ENCODE results near the gene GARIN5B.
A peak's percentile ranks its signal among the peaks of the same experiment; 100 is the strongest.

Gene GARIN5B

DNA sequence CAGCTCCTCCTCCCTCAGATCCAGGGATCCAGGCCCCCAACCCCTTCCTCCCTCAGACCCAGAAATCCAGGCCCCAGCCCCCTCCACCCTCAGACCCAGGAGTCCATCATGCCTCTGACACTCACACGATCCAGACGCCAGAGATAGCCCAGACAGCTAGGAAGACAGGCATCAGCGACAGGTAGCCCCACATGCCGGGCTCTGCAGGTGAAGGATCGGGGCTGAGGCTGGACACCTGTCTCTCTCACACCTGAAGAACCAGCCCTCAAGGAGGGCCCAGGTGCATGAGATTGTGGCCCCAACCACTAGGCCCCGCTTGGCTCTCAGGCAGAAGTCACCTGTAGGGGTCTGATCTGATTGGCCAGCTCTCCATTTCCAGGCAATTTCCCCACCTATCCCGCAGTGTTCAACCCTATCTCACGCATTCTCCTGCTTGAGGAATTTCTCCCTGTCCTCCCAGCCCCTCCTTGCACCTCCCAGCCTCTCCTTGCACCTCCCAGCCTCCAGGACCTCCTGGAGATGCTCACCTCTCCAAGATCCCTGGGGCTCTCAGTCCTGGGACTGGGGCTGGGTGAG lies 42.1 kb downstream of the GARIN5B start:
- H3K4me1 ChIP-seq (ENCODE audit: insufficient read depth, poor library complexity, severe bottlenecking): no peaks in the 10 kb centered on the region
- DNase-seq (ENCODE audit: low spot score): no peak

DNA sequence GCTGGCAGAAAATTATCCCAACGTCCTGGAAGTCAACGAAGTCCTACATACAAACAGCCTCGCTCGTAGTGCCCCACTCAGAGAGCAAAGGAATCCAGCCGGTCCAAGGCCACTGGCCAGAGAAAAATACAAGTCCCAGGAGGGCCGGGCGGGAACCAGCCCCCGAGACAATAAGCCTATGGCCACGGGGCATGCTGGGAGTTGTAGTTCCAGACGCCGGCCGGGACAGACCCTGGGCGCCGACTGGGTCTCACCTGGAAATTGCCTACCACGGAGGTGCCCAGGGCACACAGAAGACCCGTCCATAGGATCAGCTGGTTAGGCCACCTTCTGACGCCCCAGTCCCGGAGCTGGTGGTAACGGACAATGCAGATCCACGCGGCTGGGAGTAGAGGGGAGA lies 43.3 kb downstream of the GARIN5B start:
- H3K36me3 ChIP-seq (ENCODE audit: low read depth): no peaks in the 10 kb centered on the region
- H3K9me3 ChIP-seq (ENCODE audit: severe bottlenecking): no peaks in the 10 kb centered on the region
- ATAC-seq (ENCODE audit: low read depth) (peak; percentile 81), DNase-seq (ENCODE audit: low spot score) (no peak)
- no peaks in the 10 kb centered on the region for H3K4me1 ChIP-seq (ENCODE audit: insufficient read depth, poor library complexity, severe bottlenecking)
- H3K27ac ChIP-seq (ENCODE audit: poor library complexity, severe bottlenecking): no peak overlapping the region
- TF ChIP-seq, protein P1, sequence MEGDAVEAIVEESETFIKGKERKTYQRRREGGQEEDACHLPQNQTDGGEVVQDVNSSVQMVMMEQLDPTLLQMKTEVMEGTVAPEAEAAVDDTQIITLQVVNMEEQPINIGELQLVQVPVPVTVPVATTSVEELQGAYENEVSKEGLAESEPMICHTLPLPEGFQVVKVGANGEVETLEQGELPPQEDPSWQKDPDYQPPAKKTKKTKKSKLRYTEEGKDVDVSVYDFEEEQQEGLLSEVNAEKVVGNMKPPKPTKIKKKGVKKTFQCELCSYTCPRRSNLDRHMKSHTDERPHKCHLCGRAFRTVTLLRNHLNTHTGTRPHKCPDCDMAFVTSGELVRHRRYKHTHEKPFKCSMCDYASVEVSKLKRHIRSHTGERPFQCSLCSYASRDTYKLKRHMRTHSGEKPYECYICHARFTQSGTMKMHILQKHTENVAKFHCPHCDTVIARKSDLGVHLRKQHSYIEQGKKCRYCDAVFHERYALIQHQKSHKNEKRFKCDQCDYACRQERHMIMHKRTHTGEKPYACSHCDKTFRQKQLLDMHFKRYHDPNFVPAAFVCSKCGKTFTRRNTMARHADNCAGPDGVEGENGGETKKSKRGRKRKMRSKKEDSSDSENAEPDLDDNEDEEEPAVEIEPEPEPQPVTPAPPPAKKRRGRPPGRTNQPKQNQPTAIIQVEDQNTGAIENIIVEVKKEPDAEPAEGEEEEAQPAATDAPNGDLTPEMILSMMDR (IDR thresholded peaks at IDR 0.05; ENCODE audit: poor library complexity, severe bottlenecking): no peak
- H3K4me3 ChIP-seq (ENCODE audit: severe bottlenecking): no peak overlapping the region
- no peaks in the 10 kb centered on the region for H3K27me3 ChIP-seq (ENCODE audit: insufficient read depth, poor library complexity, severe bottlenecking)

More for the DNA sequence above, 42.1 kb downstream of the GARIN5B start:
- Histone ChIP-seq H3K9me3 (ENCODE audit: severe bottlenecking) (no peaks in the 10 kb centered on the region), H3K27me3 (ENCODE audit: insufficient read depth, poor library complexity, severe bottlenecking) (no peaks in the 10 kb centered on the region), H3K4me3 (ENCODE audit: severe bottlenecking) (no peak overlapping the region), H3K27ac (ENCODE audit: poor library complexity, severe bottlenecking) (no peak overlapping the region), H3K36me3 (ENCODE audit: low read depth) (no peaks in the 10 kb centered on the region)
- TF ChIP-seq, protein P1 (IDR thresholded peaks at IDR 0.05; ENCODE audit: poor library complexity, severe bottlenecking): no peak
- no peak for ATAC-seq (ENCODE audit: low read depth)

DNA sequence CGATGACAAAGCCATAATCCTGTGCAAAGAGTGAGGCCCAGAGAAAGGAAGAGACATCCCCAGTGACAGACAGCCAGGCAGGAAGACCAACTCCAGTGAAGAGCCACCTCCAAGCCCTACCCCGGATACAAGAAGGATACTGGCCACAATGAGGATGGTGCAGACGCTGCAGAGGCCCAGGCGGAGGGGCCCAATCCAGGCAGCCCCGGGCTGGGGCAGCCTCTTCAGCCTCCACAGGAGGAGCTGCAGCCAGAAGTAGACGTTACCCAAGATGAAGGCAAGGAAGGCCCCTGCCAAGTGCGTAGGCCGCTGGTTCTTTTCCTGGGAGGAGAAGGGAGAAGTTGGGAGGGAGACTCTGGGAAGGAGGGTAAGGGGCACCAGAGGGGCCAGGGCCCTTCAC lies 46.4 kb downstream of the GARIN5B start:
- ATAC-seq (ENCODE audit: low read depth): no peak

DNA sequence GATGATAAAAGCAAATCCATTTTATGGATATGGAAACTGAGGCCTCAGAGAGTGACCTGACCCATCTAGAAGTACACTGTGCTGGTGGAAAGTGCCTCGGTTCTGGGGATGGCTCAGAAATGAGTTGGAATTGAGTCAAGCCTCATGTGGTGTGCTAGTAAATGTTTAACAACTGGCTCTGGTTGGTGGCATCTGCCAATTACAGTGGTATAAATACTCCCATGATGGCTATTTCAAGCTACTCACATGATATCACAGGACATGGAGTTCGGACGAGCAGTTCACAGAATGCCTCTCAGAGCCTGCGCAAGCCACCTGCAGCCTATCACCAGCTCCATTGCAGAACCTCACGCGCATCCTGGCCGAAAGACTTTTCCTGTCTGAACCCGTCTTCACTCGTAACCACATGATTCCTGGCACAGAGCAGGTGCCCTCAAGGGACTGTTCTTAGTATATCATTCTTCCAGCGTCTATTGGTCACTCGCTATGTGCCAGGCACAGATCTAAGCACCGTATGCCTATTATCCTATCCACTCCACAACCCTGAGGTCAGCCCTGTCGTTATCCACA lies 47.0 kb downstream of the GARIN5B start:
- Histone ChIP-seq H3K4me3 (ENCODE audit: severe bottlenecking) (no peak overlapping the region), H3K36me3 (ENCODE audit: low read depth) (no peaks in the 10 kb centered on the region), H3K4me1 (ENCODE audit: insufficient read depth, poor library complexity, severe bottlenecking) (no peaks in the 10 kb centered on the region), H3K9me3 (ENCODE audit: severe bottlenecking) (no peaks in the 10 kb centered on the region), H3K27ac (ENCODE audit: poor library complexity, severe bottlenecking) (no peak overlapping the region), H3K27me3 (ENCODE audit: insufficient read depth, poor library complexity, severe bottlenecking) (no peaks in the 10 kb centered on the region)
- no peak; the same call in 2 of the 3 replicates for ATAC-seq (ENCODE audit: low read depth)
- no peak for DNase-seq (ENCODE audit: low spot score)
- TF ChIP-seq, protein P1 (IDR thresholded peaks at IDR 0.05; ENCODE audit: poor library complexity, severe bottlenecking): no peak

More for the DNA sequence above, 46.4 kb downstream of the GARIN5B start:
- no peak overlapping the region for H3K27ac ChIP-seq (ENCODE audit: poor library complexity, severe bottlenecking)
- H3K9me3 ChIP-seq (ENCODE audit: severe bottlenecking): no peaks in the 10 kb centered on the region
- H3K4me1 ChIP-seq (ENCODE audit: insufficient read depth, poor library complexity, severe bottlenecking): no peaks in the 10 kb centered on the region
- H3K27me3 ChIP-seq (ENCODE audit: insufficient read depth, poor library complexity, severe bottlenecking): no peaks in the 10 kb centered on the region
- TF ChIP-seq, protein P1 (IDR thresholded peaks at IDR 0.05; ENCODE audit: poor library complexity, severe bottlenecking): no peak
- no peak for DNase-seq (ENCODE audit: low spot score)
- H3K36me3 ChIP-seq (ENCODE audit: low read depth): no peaks in the 10 kb centered on the region
- no peak overlapping the region for H3K4me3 ChIP-seq (ENCODE audit: severe bottlenecking)

DNA sequence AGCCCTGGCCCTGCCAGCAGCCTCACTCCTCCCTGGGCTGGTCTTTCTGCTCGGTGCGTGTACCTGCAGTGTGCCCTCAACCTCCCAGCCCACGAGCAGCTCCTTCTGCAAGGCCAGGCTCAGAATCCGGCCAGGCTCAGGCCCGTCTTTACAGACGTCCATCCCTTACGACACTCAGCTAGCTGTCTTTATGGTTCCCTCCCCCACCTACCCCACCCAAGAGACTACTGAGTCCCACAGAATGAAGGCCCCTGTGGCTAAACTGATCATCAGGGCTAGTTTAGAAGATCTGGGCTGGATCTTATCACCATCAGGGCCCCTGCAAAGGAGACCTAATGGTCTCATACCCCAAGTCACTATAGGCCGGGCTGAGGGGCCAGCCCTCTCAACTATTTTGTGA lies 48.7 kb downstream of the GARIN5B start:
- H3K27me3 ChIP-seq (ENCODE audit: insufficient read depth, poor library complexity, severe bottlenecking): no peaks in the 10 kb centered on the region
- no peak for ATAC-seq (ENCODE audit: low read depth)
- no peaks in the 10 kb centered on the region for H3K36me3 ChIP-seq (ENCODE audit: low read depth)
- no peak overlapping the region for H3K4me3 ChIP-seq (ENCODE audit: severe bottlenecking)
- DNase-seq (ENCODE audit: low spot score): no peak
- no peaks in the 10 kb centered on the region for H3K9me3 ChIP-seq (ENCODE audit: severe bottlenecking)
- TF ChIP-seq, protein P1 (IDR thresholded peaks at IDR 0.05; ENCODE audit: poor library complexity, severe bottlenecking): no peak
- no peaks in the 10 kb centered on the region for H3K4me1 ChIP-seq (ENCODE audit: insufficient read depth, poor library complexity, severe bottlenecking)
- no peak overlapping the region for H3K27ac ChIP-seq (ENCODE audit: poor library complexity, severe bottlenecking)

All from RWPE2 (cell line).